Measurements from ENCODE around the gene ANKH. TPM values are rescaled to one million over a fixed set of nuclear protein-coding genes. Genes with fewer than 3 reads are reported as not detected.

Gene ANKH
- total RNA-seq, 1 experiment from 2014 or later = 13.9 TPM

DNA sequence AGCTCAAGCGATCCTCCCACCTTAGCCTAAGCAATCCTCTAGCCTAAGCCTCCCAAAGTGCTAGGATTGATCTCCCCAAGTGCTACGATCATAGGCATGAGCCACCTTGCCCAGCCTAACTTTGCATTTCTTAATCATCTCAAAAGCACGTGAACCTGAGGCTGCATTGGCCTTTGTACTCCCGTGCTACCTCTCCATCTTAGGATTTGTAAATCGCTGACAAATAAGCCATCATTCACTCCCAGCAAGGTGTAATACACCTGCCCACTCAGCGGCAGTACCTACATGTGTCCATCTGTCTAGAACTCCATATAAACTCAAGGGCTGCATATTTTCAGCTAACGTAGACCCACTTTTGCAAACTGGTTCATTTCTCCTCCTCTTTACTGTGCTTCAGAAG is 2.8 kb downstream of the ANKH start:
- H3K27me3 ChIP-seq (replicated peaks; ENCODE audit: insufficient read depth, low read depth, low read length, poor library complexity) = peaks cover 45% of the 10 kb centered on the region
- H3K9me3 ChIP-seq (ENCODE audit: low read depth, low read length, poor library complexity, severe bottlenecking) = no peaks in the 10 kb centered on the region
- TF ChIP-seq EZH2 (IDR thresholded peaks at IDR 0.05; ENCODE audit: borderline replicate concordance, low read depth, low read length, poor library complexity, severe bottlenecking) = no peak
- no peak for TF ChIP-seq CTCF (conservative IDR thresholded peaks at IDR 0.05; ENCODE audit: low read depth, low read length)
- H3K36me3 ChIP-seq (ENCODE audit: insufficient read depth, low read length, poor library complexity, severe bottlenecking) = no peaks in the 10 kb centered on the region
- no peak overlapping the region for H3K27ac ChIP-seq (ENCODE audit: low read depth, low read length, poor library complexity, severe bottlenecking)
- H3K4me3 ChIP-seq (ENCODE audit: low read depth, low read length, poor library complexity, severe bottlenecking) = no peak overlapping the region
- intact Hi-C loops (cut with micrococcal nuclease; ENCODE audit: unreplicated experiment) = no loop called here
- DNase-seq (ENCODE audit: low spot score) = no peak
- POLR2A ChIA-PET (ENCODE audit: low non-redundant PET) = interaction anchor here (0.6 kb wide), 1 partner anchor 36 kb away, joined by 3 read pairs; no protein-coding TSS in a partner anchor
- CTCF ChIA-PET = no interaction called here
- no TSS peak for BruUV-seq (replicated peaks)
- peaks cover 5% of the 10 kb centered on the region for H3K4me1 ChIP-seq (ENCODE audit: insufficient read depth, low read length, poor library complexity, severe bottlenecking)

- Histone ChIP-seq H3K27me3 (replicated peaks; ENCODE audit: insufficient read depth, low read depth, low read length, poor library complexity) (peaks cover 8% of the 10 kb centered on the region), H3K9me3 (ENCODE audit: low read depth, low read length, poor library complexity, severe bottlenecking) (no peaks in the 10 kb centered on the region), H3K36me3 (ENCODE audit: insufficient read depth, low read length, poor library complexity, severe bottlenecking) (no peaks in the 10 kb centered on the region), H3K4me3 (ENCODE audit: low read depth, low read length, poor library complexity, severe bottlenecking) (no peak overlapping the region), H3K27ac (ENCODE audit: low read depth, low read length, poor library complexity, severe bottlenecking) (no peak overlapping the region), H3K4me1 (ENCODE audit: insufficient read depth, low read length, poor library complexity, severe bottlenecking) (no peaks in the 10 kb centered on the region)
- ChIA-PET CTCF (no interaction called here), POLR2A (ENCODE audit: low non-redundant PET) (no interaction called here)
- no peak for DNase-seq (ENCODE audit: low spot score)
- TF ChIP-seq EZH2 (IDR thresholded peaks at IDR 0.05; ENCODE audit: borderline replicate concordance, low read depth, low read length, poor library complexity, severe bottlenecking) = no peak
- no peak for TF ChIP-seq CTCF (conservative IDR thresholded peaks at IDR 0.05; ENCODE audit: low read depth, low read length)
- no TSS peak for BruUV-seq (replicated peaks)
- intact Hi-C loops (cut with micrococcal nuclease; ENCODE audit: unreplicated experiment) = no loop called here
These were observed 7.3 kb downstream of the ANKH start for GRCh38 chr5:14864181-14864812.

DNA sequence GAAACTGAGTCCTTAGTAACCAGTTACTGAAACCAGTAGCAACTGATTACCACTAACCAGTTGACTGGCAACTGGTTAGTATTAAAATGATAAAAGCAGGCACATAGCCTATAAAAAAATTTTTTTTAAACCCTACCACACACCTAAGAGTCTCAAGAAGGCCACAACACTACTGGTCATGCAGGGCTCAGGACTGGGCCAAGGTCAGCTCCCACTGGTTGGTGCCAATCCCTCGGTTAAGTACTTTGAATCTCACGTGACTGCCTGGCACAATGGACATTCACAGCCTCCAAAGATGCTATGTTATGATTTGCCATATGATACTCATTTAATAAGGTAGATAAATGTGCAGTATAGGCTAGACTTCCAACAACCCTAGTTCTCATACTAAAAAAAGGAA is 8.5 kb downstream of the ANKH start:
- Histone ChIP-seq H3K4me1 (ENCODE audit: insufficient read depth, low read length, poor library complexity, severe bottlenecking) (no peaks in the 10 kb centered on the region), H3K27me3 (replicated peaks; ENCODE audit: insufficient read depth, low read depth, low read length, poor library complexity) (no peaks in the 10 kb centered on the region), H3K9me3 (ENCODE audit: low read depth, low read length, poor library complexity, severe bottlenecking) (no peaks in the 10 kb centered on the region), H3K36me3 (ENCODE audit: insufficient read depth, low read length, poor library complexity, severe bottlenecking) (no peaks in the 10 kb centered on the region), H3K4me3 (ENCODE audit: low read depth, low read length, poor library complexity, severe bottlenecking) (no peak overlapping the region), H3K27ac (ENCODE audit: low read depth, low read length, poor library complexity, severe bottlenecking) (no peak overlapping the region)
- CTCF ChIA-PET = no interaction called here
- no TSS peak for BruUV-seq (replicated peaks)
- intact Hi-C loops (cut with micrococcal nuclease; ENCODE audit: unreplicated experiment) = no loop called here
- TF ChIP-seq EZH2 (IDR thresholded peaks at IDR 0.05; ENCODE audit: borderline replicate concordance, low read depth, low read length, poor library complexity, severe bottlenecking) = no peak
- no peak for TF ChIP-seq CTCF (conservative IDR thresholded peaks at IDR 0.05; ENCODE audit: low read depth, low read length)
- no peak for DNase-seq (ENCODE audit: low spot score)
- POLR2A ChIA-PET (ENCODE audit: low non-redundant PET) = no interaction called here
